GM18508 (cell line): ENCODE data around the gene MRAP2.
"Not testable (repeated sequence)": the region's sequence is repeated elsewhere in the genome, so short reads cannot be mapped to it uniquely, and the experiment has no call there.

ENCODE experiments used
- ATAC-seq: cut with Tn5 transposase; IDR thresholded peaks from one replicate; pipeline ENCODE4 v1.9.1; 2021; ENCODE audit warnings: moderate number of reproducible peaks; ENCODE audit not compliant: insufficient read depth, unreplicated experiment

The MRAP2 gene

DNA sequence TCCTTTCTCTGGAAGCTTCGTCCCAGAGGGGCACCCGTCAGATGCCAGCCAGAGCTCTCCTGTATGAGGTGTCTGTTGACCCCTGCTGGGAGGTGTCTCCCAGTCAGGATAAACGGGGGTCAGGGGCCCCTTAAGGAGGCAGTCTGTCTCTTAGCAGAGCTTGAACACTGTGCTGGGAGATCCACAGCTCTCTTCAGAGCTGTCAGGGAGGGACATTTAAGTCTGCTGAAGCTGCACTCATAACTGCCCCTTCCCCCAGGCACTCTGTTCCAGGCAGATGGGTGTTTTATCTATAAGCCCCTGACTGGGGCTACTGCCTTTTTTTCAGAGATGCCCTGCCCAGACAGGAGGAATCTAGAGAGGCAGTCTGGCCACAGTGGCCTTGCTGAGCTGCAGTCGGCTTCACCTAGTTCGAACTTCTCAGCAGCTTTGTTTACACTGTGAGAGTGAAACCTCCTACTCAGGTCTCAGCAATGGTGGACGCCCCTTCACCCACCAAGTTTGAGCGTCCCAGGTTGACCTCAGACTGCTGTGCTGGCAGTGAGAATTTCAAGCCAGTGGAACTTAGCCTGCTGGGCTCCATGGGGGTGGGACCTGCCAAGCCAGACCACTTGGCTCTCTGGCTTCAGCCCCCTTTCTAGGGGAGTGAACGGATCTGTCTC, 81.5 kb downstream of the MRAP2 start:
- ATAC-seq, result not testable (repeated sequence)

- ATAC-seq, result no peak
Measured at GRCh38 chr6:84118191-84118590, 84.6 kb downstream of the MRAP2 start.

- no peak for ATAC-seq
Measured at GRCh38 chr6:84119277-84119676, 85.7 kb downstream of the MRAP2 start.

GRCh38 chr6:84123186-84123585, 89.6 kb downstream of the MRAP2 start:
- ATAC-seq, result no peak

GRCh38 chr6:84129588-84129987, 96.0 kb downstream of the MRAP2 start:
- ATAC-seq, result not testable (repeated sequence)

GRCh38 chr6:84133385-84133784, 99.8 kb downstream of the MRAP2 start:
- not testable (repeated sequence) for ATAC-seq

DNA sequence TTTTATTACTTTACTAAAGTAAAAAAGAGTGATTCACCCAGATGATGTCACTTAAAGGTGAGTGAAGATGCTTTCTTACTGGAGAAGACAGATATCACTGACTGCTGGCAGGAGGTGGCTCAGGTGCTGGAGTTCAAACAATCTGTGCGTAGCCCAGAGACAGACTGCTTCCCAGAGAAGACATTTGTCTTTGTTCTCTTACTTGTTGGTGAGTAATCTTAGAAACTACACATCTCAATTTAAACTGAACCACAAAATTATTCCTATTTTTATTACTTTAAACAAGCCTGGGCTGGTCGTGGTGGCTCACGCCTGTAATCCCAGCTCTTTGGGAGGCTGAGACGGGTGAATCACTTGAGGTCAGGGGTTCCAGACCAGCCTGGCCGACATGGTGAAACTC, 101.7 kb downstream of the MRAP2 start:
- ATAC-seq, result no peak

GRCh38 chr6:84136364-84137050, 102.9 kb downstream of the MRAP2 start:
- no peak for ATAC-seq

DNA sequence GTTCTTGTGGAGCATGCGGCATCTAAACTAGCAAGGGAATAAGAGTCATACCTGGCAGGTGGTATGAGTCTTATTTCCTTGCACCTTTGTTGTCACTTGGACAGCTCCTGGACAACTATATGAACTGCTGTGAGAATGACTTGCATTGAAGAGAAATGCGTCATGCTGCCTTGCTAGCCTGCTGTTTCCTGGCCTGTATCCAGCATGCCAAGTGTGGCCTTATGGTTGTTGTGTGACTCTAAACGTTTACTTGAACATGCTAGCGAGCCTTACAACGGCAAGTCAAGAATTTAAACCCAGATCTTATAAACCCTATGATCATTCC, 103.4 kb downstream of the MRAP2 start:
- no peak for ATAC-seq

DNA sequence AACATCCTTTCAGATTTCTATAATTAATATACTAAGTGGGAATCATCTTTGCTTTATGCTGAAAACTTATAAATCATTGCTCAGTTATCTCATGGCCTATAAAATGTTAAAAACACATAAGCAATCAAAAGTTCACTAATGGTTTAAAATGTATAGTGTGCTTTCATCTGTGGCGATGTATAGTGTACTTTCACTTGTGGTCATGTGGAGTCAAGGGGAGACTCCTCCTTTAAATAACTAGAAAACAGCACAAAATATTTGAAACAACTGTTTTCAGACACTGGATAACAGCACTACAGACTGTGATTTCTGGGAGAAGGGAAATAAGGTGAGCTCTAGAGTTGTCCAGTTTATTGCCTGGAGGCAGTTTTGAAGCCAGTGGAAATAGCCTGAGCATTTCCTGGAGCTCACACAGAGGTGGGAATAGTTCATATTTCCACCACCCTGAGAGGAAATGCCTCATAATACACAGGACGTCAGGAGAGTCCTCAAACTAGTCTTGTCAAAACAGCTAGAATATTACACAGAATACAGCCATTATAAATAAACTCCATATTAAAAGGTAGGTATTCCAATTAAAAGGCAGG, 104.5 kb downstream of the MRAP2 start:
- ATAC-seq, result no peak

- no peak for ATAC-seq
Measured at GRCh38 chr6:84139311-84139710, 105.7 kb downstream of the MRAP2 start.
